Caco-2 (cell line): ENCODE results near the gene SLC4A1. TPM values are rescaled to one million over a fixed set of nuclear protein-coding genes. Genes with fewer than 3 reads are reported as not detected.

ENCODE experiments used
- BruUV-seq: library from RNA; stranded (reverse); fragments of 400-500 nt; replicated peaks from 2 replicates; lab custom pipeline; 2021; lab: Mats Ljungman, UMichigan
- CTCF ChIA-PET: fragments of 300-600 bp; sonication (Branson Sonifier 250); formaldehyde crosslinking; loops from one replicate; lab custom pipeline; 2022; ENCODE audit warnings: antibody characterized with exemption; lab: Charles Lee
- POLR2A ChIA-PET: fragments of 300-600 bp; sonication (Branson Sonifier 250); formaldehyde crosslinking; loops from one replicate; lab custom pipeline; 2022; ENCODE audit warnings: antibody characterized with exemption; lab: Charles Lee
- DNase-seq, 2 experiments: peaks; one replicate each; pipeline versions ENCODE4 v3.0.0 to v3.0.0-alpha.2; 2020 to 2022
- H3K27me3 ChIP-seq: replicated peaks from 2 replicates; pipeline ENCODE4 v1.6.0; 2011; ENCODE audit warnings: low read length; ENCODE audit not compliant: control insufficient read depth, insufficient read depth
- H3K36me3 ChIP-seq: 2 replicates; pipeline ENCODE4 v1.5.1; 2011; ENCODE audit warnings: low read length; ENCODE audit not compliant: control insufficient read depth, insufficient read depth
- H3K4me1 ChIP-seq: fragments of 250-450 bp; sonication (Bioruptor Pico); 2 replicates; pipeline ENCODE4 v1.5.1; 2020; ENCODE audit warnings: mild to moderate bottlenecking
- H3K4me3 ChIP-seq: 2 replicates; pipeline ENCODE4 v1.5.1; 2011; ENCODE audit warnings: low read depth, mild to moderate bottlenecking, control low read depth, low read length
- H3K9me3 ChIP-seq: fragments of 250-450 bp; sonication (Bioruptor Pico); 2 replicates; pipeline ENCODE4 v1.5.1; 2020; ENCODE audit warnings: mild to moderate bottlenecking, moderate library complexity
- H3K27ac Mint-ChIP-seq: one replicate; pipeline ENCODE4 v1.8.0; 2022; ENCODE audit warnings: mixed read lengths; ENCODE audit not compliant: unreplicated experiment
- H3K27me3 Mint-ChIP-seq: one replicate; pipeline ENCODE4 v1.8.0; 2022; ENCODE audit warnings: mixed read lengths; ENCODE audit not compliant: insufficient read depth, unreplicated experiment
- H3K36me3 Mint-ChIP-seq: one replicate; pipeline ENCODE4 v1.8.0; 2022; ENCODE audit warnings: mild to moderate bottlenecking, mixed read lengths; ENCODE audit not compliant: insufficient read depth, unreplicated experiment
- H3K4me1 Mint-ChIP-seq: one replicate; pipeline ENCODE4 v1.8.0; 2022; ENCODE audit warnings: low read depth, mixed read lengths; ENCODE audit not compliant: unreplicated experiment
- H3K4me3 Mint-ChIP-seq: one replicate; pipeline ENCODE4 v1.8.0; 2022; ENCODE audit warnings: mild to moderate bottlenecking, moderate library complexity, mixed read lengths; ENCODE audit not compliant: unreplicated experiment
- H3K9me3 Mint-ChIP-seq: one replicate; pipeline ENCODE4 v1.8.0; 2022; ENCODE audit warnings: mixed read lengths; ENCODE audit not compliant: unreplicated experiment
- CTCF ChIP-seq, 2 experiments: fragments of 200-600 bp in 1 of 2; IDR thresholded peaks; 1 replicate in 1 of 2; 2 replicates in 1 of 2; pipeline versions ENCODE4 v1.5.1 to v1.8.0; 2011 to 2022; ENCODE audit warnings: antibody characterized with exemption in 1 of 2, control low read depth in 1 of 2, inconsistent platforms in 1 of 2, low read depth in 1 of 2, low read length in 1 of 2, mild to moderate bottlenecking in 1 of 2, moderate library complexity in 1 of 2; ENCODE audit not compliant: insufficient read depth in 1 of 2, severe bottlenecking in 1 of 2, unreplicated experiment in 1 of 2
- intact Hi-C: fragments of 100-400 bp; cut with micrococcal nuclease; formaldehyde crosslinking; loops from one replicate; pipeline ENCODE4 v1.10.0; 2022; ENCODE audit not compliant: unreplicated experiment
- total RNA-seq: library from RNA; stranded (reverse); gene quantifications from 2 replicates; pipeline ENCODE4 v1.2.3, GENCODE V29; 2022

SLC4A1 gene
- total RNA-seq, 1 experiment from 2014 or later: not detected

DNA sequence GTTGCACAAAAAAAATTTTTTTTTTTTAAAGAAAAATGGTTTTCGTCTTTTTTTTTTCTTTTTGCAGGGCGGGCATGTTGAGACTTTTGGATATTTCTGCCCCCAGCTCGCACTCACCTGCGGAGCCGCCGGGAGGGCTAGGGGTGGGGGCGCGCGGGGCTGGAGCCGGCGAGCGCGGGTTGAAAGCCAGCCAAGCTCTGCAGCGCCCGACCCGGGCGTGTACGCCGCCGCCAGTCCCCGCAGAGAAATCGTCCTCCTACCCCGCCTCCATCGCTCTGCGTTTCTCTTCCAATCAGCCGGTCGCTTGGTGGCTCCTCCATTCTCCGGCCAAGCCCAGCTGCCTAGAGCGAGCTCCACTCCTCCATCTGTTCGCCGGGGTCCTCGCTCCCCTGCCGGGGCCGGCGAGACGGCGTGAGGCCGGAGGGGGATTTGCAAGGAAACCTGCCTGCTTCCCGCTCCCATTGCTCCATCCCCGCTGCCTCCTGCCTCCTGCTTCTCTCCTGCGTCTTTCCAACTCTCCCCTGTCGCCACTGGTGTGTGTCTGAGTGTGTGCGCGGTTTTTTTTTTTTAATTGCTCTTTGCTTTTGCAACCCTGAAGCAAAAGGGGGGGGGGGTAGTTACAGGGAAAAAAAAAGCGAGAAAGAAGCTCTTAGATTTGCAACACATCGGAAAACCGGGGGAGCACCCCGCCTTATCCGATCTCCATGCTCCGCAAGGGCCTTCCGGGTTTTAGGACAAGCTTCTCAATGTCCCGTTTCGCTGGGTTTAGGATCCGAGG lies 46.7 kb downstream of the SLC4A1 start:
- Mint-ChIP-seq H3K9me3 (no peaks in the 10 kb centered on the region), H3K4me3 (peak overlapping the region; percentile 97), H3K27me3 (no peaks in the 10 kb centered on the region), H3K36me3 (peaks cover 28% of the 10 kb centered on the region), H3K4me1 (peaks cover 7% of the 10 kb centered on the region), H3K27ac (peak overlapping the region; percentile 69)
- H3K27me3 ChIP-seq: no peaks in the 10 kb centered on the region
- intact Hi-C loops: loop anchor here (5.0 kb wide), 1 partner anchor 86 kb away; the partner anchor contains the start of gene RUNDC3A
- TF ChIP-seq CTCF (IDR thresholded peaks at IDR 0.05; ENCODE audit: insufficient read depth in 1 of 2, low read depth in 1 of 2, low read length in 1 of 2, severe bottlenecking in 1 of 2, unreplicated experiment in 1 of 2): no peak
- no peaks in the 10 kb centered on the region for H3K36me3 ChIP-seq
- ChIA-PET CTCF (interaction anchor here (0.6 to 1.9 kb wide), 9 partner anchors 12 to 653 kb away, joined by 3 to 13 read pairs (median 5); no protein-coding TSS in a partner anchor), POLR2A (interaction anchor here (0.6 to 2.6 kb wide), 10 partner anchors 21 to 854 kb away, joined by 3 to 9 read pairs (median 5); partner anchors contain the start of genes ATXN7L3, RUNDC3A and TMUB2)
- H3K9me3 ChIP-seq: no peaks in the 10 kb centered on the region
- peak overlapping the region; percentile 98 for H3K4me3 ChIP-seq
- TSS peak; percentile 18 for BruUV-seq
- H3K4me1 ChIP-seq: peaks cover 9% of the 10 kb centered on the region
- peak; percentile 76 to 77 for DNase-seq

GRCh38 chr17:44220213-44221083 lies 47.5 kb downstream of the SLC4A1 start:
- Histone ChIP-seq H3K27me3 (no peaks in the 10 kb centered on the region), H3K4me1 (peaks cover 9% of the 10 kb centered on the region), H3K9me3 (no peaks in the 10 kb centered on the region), H3K4me3 (peak overlapping the region; percentile 98), H3K36me3 (peaks cover 4% of the 10 kb centered on the region)
- POLR2A ChIA-PET: interaction anchor here (0.6 to 2.6 kb wide), 4 partner anchors 11 to 323 kb away, joined by 3 to 9 read pairs (median 4); partner anchors contain the start of gene TMUB2
- H3K27me3 Mint-ChIP-seq: no peaks in the 10 kb centered on the region
- TF ChIP-seq CTCF (IDR thresholded peaks at IDR 0.05; ENCODE audit: insufficient read depth in 1 of 2, low read depth in 1 of 2, low read length in 1 of 2, severe bottlenecking in 1 of 2, unreplicated experiment in 1 of 2): no peak
- no TSS peak for BruUV-seq
- H3K27ac Mint-ChIP-seq: peak overlapping the region; percentile 69
- peaks cover 36% of the 10 kb centered on the region for H3K36me3 Mint-ChIP-seq
- intact Hi-C loops: loop anchor here (5.0 kb wide), 1 partner anchor 87 kb away; the partner anchor contains the start of gene RUNDC3A
- H3K4me3 Mint-ChIP-seq: peak overlapping the region; percentile 97
- DNase-seq: peak in 1 of 2 experiments; percentile 61
- CTCF ChIA-PET: interaction anchor here (1.3 to 1.9 kb wide), 5 partner anchors 11 to 125 kb away, joined by 4 to 7 read pairs (median 5); no protein-coding TSS in a partner anchor
- H3K4me1 Mint-ChIP-seq: peaks cover 7% of the 10 kb centered on the region
- no peaks in the 10 kb centered on the region for H3K9me3 Mint-ChIP-seq
